Keratinocyte (primary cell): ENCODE results near the gene MIF4GD. TPM values are rescaled to one million over a fixed set of nuclear protein-coding genes. Genes with fewer than 3 reads are reported as not detected.

Experiments
- DNase-seq: peaks from one replicate; pipeline ENCODE4 v3.0.0-alpha.2; 2011; ENCODE audit warnings: low read depth, missing footprints, low spot score
- FAIRE-seq: peaks from 2 replicates; lab custom pipeline; 2011; peaks lifted over from hg19 to GRCh38; lab: Jason Lieb, UNC
- H2AFZ ChIP-seq: 2 replicates; pipeline ENCODE4 v1.6.0; 2012; ENCODE audit warnings: low read length, control low read depth, inconsistent platforms; ENCODE audit not compliant: control insufficient read depth
- H3K27ac ChIP-seq: 2 replicates; pipeline ENCODE4 v1.5.1; 2011; ENCODE audit warnings: low read length; ENCODE audit not compliant: control insufficient read depth, insufficient read depth
- H3K27me3 ChIP-seq: 3 replicates; pipeline ENCODE4 v1.6.0; 2011; ENCODE audit warnings: low read length; ENCODE audit not compliant: control insufficient read depth, insufficient read depth; ENCODE audit errors: extremely low read depth
- H3K36me3 ChIP-seq, 2 experiments: 2 replicates in 1 of 2; 3 replicates in 1 of 2; pipeline ENCODE4 v1.5.1; 2011; ENCODE audit warnings: low read length in 2 of 2, mild to moderate bottlenecking in 1 of 2; ENCODE audit not compliant: control insufficient read depth in 2 of 2, insufficient read depth in 2 of 2; ENCODE audit errors: extremely low read depth in 1 of 2
- H3K4me1 ChIP-seq: 3 replicates; pipeline ENCODE4 v1.5.1; 2011; ENCODE audit warnings: low read length; ENCODE audit not compliant: control insufficient read depth, insufficient read depth; ENCODE audit errors: extremely low read depth
- H3K4me2 ChIP-seq: 3 replicates; pipeline ENCODE4 v1.6.0; 2011; ENCODE audit warnings: low read depth, low read length; ENCODE audit not compliant: control insufficient read depth, insufficient read depth; ENCODE audit errors: extremely low read depth
- H3K4me3 ChIP-seq, 3 experiments: fragments of 200-600 bp in 1 of 3; sonication (generic) in 1 of 3; 2 replicates in 2 of 3; 3 replicates in 1 of 3; pipeline ENCODE4 v1.5.1; 2011 to 2016; ENCODE audit warnings: low read length in 3 of 3, mild to moderate bottlenecking in 3 of 3, control low read depth in 2 of 3, inconsistent platforms in 1 of 3, low read depth in 1 of 3, mixed read lengths in 1 of 3, mixed run types in 1 of 3, moderate library complexity in 1 of 3; ENCODE audit not compliant: control insufficient read depth in 2 of 3, insufficient read depth in 2 of 3; ENCODE audit errors: extremely low read depth in 1 of 3
- H3K79me2 ChIP-seq: 2 replicates; pipeline ENCODE4 v1.6.0; 2012; ENCODE audit warnings: low read length; ENCODE audit not compliant: control insufficient read depth, insufficient read depth
- H3K9ac ChIP-seq: 3 replicates; pipeline ENCODE4 v1.6.0; 2011; ENCODE audit warnings: low read length; ENCODE audit not compliant: control insufficient read depth, insufficient read depth; ENCODE audit errors: extremely low read depth
- H3K9me1 ChIP-seq: 3 replicates; pipeline ENCODE4 v1.6.0; 2011; ENCODE audit warnings: low read length; ENCODE audit not compliant: control insufficient read depth, insufficient read depth; ENCODE audit errors: extremely low read depth
- H3K9me3 ChIP-seq: 2 replicates; pipeline ENCODE4 v1.5.1; 2012; ENCODE audit warnings: low read depth, low read length; ENCODE audit not compliant: control insufficient read depth
- H4K20me1 ChIP-seq: 3 replicates; pipeline ENCODE4 v1.6.0; 2011; ENCODE audit warnings: low read length; ENCODE audit not compliant: control insufficient read depth, insufficient read depth; ENCODE audit errors: extremely low read depth
- EZH2 ChIP-seq: IDR thresholded peaks from one replicate; pipeline ENCODE4 v1.6.1; 2012; ENCODE audit warnings: inconsistent platforms, mild to moderate bottlenecking, low read length, moderate library complexity
- dilution Hi-C: fragments of 300-500 bp; cut with MboI; formaldehyde crosslinking; loops from one replicate; pipeline ENCODE4 v1.7.0; 2020; ENCODE audit warnings: low sequenced_read_pairs; ENCODE audit not compliant: extremely low pct_ligation_motif_present
- polyA plus RNA-seq, 5 experiments: library from polyadenylated mRNA; depleted of rRNA in 3 of 5; stranded (reverse) in 3 of 5; stranded (forward) in 1 of 5; unstranded in 1 of 5; fragments of >200 nt; gene quantifications; 1 replicate in 1 of 5; 2 replicates in 3 of 5; 3 replicates in 1 of 5; pipeline versions ENCODE4 v1.2.1 to v1.2.3, GENCODE V29; 2011 to 2012; ENCODE audit warnings: missing spikeins in 2 of 5, low read depth in 1 of 5, low replicate concordance in 1 of 5
- TF ChIP-seq, protein P1 (sequence below), 3 experiments: IDR thresholded peaks in 1 of 3; conservative IDR thresholded peaks in 1 of 3; optimal IDR thresholded peaks in 1 of 3; 2 replicates in 2 of 3; 3 replicates in 1 of 3; pipeline versions ENCODE3 to v1.5.1; 2011; ENCODE audit warnings: low read length in 3 of 3, mild to moderate bottlenecking in 3 of 3, moderate library complexity in 2 of 3, control low read depth in 1 of 3, inconsistent platforms in 1 of 3; ENCODE audit not compliant: insufficient read depth in 2 of 3; ENCODE audit errors: extremely low read depth in 1 of 3

MIF4GD gene
- polyA plus RNA-seq, 1 donor (not counting 4 experiments of a cell fraction or from before 2014, with no cell fraction given) = 15.9 TPM

DNA sequence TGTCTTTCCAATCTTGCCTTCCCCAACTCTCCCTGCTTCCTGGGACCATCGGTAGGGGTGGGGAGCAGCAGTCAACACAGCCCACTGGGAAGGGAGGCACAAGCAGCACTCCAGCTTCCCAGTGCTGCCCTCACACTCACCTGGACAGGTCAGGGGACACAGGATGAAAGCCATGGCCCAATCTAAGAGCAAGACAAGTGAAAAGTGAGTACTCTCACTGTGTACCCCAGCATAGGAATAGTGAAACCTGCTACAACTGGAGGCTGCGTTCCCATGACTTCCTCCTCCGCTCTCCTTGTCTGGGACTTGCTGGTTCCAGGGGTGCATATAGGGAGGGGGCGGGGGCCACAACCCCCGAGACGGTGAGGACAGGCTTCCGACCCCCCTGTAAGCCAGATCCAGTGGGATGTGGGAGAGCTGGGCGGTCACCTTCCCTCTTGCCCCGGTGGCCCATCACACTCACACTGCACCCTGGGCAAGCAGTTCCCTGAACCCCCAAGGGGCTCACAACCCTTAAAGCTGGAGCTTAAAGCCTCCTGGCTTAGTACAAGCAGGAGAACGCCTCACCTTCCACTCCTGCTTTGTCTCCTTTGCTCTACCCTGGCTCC, 47.7 kb upstream of the MIF4GD start:
- Histone ChIP-seq H2AFZ (no peak overlapping the region), H3K9me3 (no peaks in the 10 kb centered on the region), H3K4me3 (no peak overlapping the region), H3K9me1 (no peaks in the 10 kb centered on the region), H3K27me3 (no peaks in the 10 kb centered on the region), H3K27ac (no peak overlapping the region), H4K20me1 (peaks cover 2% of the 10 kb centered on the region), H3K4me1 (no peaks in the 10 kb centered on the region), H3K36me3 (peaks cover 22 to 23% of the 10 kb centered on the region in 2 experiments), H3K4me2 (no peak overlapping the region), H3K79me2 (no peaks in the 10 kb centered on the region), H3K9ac (no peak overlapping the region)
- no peak for TF ChIP-seq EZH2
- TF ChIP-seq, protein P1, sequence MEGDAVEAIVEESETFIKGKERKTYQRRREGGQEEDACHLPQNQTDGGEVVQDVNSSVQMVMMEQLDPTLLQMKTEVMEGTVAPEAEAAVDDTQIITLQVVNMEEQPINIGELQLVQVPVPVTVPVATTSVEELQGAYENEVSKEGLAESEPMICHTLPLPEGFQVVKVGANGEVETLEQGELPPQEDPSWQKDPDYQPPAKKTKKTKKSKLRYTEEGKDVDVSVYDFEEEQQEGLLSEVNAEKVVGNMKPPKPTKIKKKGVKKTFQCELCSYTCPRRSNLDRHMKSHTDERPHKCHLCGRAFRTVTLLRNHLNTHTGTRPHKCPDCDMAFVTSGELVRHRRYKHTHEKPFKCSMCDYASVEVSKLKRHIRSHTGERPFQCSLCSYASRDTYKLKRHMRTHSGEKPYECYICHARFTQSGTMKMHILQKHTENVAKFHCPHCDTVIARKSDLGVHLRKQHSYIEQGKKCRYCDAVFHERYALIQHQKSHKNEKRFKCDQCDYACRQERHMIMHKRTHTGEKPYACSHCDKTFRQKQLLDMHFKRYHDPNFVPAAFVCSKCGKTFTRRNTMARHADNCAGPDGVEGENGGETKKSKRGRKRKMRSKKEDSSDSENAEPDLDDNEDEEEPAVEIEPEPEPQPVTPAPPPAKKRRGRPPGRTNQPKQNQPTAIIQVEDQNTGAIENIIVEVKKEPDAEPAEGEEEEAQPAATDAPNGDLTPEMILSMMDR (optimal IDR thresholded peaks at IDR 0.05 in 1 of 3, IDR thresholded peaks at IDR 0.05 in 1 of 3, conservative IDR thresholded peaks at IDR 0.05 in 1 of 3; ENCODE audit: extremely low read depth in 1 of 3, insufficient read depth in 2 of 3, low read length in 3 of 3) = no peak
- FAIRE-seq = no peak
- no peak for DNase-seq
- dilution Hi-C loops = no loop called here

DNA sequence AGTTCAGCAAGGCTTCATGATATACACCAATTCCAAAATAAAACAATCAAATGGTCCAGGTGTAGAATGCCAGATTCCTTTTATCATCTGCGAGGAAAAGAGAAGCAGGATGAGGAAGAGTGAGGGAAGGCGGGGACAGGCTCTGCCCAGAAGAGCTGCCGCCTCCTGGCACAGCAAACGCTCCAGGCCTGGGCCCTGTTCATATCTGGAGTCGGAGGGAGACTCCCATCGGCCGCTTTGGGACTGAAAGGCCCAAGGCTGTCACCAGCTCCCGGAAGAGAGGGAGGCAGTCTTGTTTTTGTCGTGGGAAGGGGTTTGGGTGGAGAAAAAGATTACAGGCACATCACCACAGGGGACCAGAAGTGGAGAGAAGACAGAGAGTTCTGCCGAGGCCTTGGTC, 47.2 kb upstream of the MIF4GD start:
- H3K36me3 ChIP-seq = peaks cover 22 to 23% of the 10 kb centered on the region in 2 experiments
- no peak for DNase-seq

More for the DNA sequence above, 47.2 kb upstream of the MIF4GD start:
- TF ChIP-seq, protein P1 (optimal IDR thresholded peaks at IDR 0.05 in 1 of 3, IDR thresholded peaks at IDR 0.05 in 1 of 3, conservative IDR thresholded peaks at IDR 0.05 in 1 of 3; ENCODE audit: extremely low read depth in 1 of 3, insufficient read depth in 2 of 3, low read length in 3 of 3) = no peak
- no peak for TF ChIP-seq EZH2
- no peaks in the 10 kb centered on the region for H3K9me1 ChIP-seq
- peaks cover under 1% of the 10 kb centered on the region for H4K20me1 ChIP-seq
- H2AFZ ChIP-seq = no peak overlapping the region
- no peaks in the 10 kb centered on the region for H3K9me3 ChIP-seq
- no peak overlapping the region for H3K9ac ChIP-seq
- dilution Hi-C loops = no loop called here
- no peaks in the 10 kb centered on the region for H3K4me1 ChIP-seq
- no peak for FAIRE-seq
- no peaks in the 10 kb centered on the region for H3K27me3 ChIP-seq
- H3K27ac ChIP-seq = no peak overlapping the region
- H3K4me3 ChIP-seq = no peak overlapping the region
- no peaks in the 10 kb centered on the region for H3K79me2 ChIP-seq
- H3K4me2 ChIP-seq = no peak overlapping the region
